HK-2 (cell line): ENCODE measurements around the gene ZCCHC18.

Source experiments
- DNase-seq: peaks from one replicate; pipeline ENCODE4 v3.0.0-alpha.2; 2018; ENCODE audit not compliant: unreplicated experiment

Gene ZCCHC18

DNA sequence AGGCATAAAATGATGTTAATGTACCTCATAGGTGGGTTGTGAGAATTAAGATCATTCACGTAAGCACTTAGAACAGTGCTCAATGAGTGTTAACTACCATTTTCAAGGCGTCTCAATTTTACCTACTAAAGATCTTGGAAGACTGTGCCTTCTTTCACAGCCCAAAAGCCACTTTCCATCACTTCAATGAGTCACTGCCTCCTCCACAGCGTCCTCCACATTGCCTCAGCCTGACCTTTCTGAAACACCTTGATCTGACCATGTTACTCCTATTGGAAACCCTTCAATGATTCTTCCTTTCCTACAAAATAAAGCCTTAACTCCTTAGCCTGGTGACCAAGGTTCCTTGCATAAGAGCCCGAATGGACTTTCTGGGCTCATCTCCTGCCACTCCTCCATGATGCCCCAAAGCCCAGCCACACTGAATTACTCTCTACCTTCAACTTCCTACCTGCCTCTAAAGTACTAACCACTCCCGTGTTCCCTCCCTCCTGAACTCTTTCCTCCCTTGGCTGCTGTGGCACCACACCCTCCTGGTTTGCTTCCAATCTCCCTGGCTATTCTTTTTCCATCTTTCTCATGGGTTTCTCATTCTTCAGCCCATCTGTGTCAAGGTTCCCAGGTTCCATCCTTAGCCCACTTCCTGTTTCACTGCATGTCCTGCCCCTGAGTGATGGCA, 22.4 kb downstream of the ZCCHC18 start:
- DNase-seq = no peak

DNA sequence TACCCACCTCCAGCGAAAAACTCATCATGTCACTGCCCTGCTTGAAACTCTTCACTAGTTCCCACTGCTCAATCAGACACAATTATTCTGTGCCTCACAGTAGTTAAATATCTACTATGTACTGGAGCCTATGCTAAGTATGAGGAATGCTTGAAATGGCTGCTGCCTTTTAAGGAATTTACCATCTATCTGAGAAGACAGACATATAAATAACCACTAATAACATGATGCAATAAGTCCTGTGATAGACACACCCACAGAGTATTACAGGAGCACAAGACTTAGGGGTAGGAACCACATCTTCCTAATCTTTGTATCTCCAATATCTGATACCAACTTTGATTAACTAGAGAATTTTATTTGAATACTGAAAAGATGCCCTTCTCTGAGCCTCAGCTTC, 23.4 kb downstream of the ZCCHC18 start:
- DNase-seq = no peak

DNA sequence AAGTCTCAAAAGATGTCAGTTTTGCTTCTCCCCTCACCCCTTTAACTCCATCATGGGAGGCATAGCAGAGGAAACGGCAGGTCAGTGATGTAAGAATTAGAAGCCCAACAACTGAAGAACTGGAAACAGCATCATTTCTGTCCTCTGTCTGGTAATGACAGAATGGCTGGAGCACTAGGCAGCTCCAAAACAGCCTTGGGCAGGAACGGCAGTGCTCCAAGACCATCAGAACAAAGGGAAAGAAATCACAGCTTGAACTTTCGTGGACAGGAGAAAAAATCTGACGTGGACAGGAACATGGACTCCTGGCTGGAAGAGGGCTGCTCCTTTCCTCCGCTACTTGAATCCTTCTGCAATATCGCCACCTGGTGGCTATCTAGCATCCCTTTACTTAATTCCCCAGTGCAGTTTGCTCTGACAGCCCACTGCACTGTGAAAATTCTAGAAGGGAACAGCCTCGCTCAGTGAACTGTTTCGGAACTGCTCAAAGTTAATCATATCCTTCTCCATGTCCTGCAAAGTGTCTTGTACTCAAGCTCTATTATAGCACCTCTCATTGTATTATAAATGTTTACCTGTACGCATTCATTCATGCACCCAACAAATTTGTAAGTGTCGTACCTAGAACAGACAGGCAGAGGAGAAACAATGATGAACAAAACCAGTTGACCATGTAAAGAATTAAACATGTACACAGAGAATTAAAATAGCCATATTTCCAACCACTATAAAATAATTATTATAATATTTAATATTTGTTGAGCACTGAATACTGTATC, 24.1 kb downstream of the ZCCHC18 start:
- peak; percentile 65 for DNase-seq

DNA sequence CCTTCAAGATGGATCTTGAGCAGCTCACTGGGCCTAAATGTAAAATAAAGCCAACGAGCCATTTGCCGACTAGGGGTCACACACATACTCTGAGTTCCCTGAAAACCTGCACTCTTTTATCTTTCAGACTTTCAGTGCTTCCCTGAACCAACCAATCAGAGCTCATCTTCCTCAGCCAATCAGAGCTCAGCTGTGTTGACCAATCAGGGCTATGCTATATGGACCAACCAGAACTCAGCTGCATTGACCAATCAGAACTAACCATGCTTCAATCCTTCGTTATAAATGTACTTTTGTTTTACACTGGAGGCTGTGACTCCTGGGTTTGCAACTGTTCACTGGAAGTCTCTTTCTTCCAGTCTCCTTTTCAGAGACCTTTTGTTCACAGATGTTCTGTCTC, 25.2 kb downstream of the ZCCHC18 start:
- DNase-seq = no peak

DNA sequence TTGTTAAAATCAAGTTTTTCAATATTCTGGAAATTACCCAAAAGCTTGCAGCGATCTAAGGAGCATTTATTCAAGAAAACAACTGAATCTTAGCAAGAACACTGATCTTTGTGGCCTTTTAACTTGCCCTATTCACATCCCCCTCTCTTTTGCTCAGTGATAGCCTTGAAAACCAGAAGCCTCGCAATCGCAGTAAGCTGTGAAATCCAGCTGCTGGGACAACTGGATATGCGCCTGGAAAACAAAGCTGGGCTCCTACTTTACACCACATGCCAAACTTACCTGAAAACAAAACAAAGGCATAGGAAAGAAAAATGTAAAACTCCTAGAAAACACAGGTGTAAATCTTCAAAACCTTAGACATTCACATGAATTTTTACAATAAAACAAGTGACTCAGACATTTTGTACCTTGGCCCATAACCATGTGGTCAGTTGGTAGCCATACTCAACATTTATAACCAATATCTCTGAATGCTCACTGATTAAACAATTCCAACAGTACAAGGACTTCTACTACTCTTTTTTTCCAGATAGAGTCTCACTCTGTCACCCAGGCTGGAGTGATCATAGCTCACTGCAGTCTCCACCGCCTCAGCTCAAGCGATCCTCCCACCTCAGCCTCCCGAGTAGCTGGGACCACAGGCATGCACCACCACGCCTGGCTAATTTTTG, 28.9 kb downstream of the ZCCHC18 start:
- no peak for DNase-seq

DNA sequence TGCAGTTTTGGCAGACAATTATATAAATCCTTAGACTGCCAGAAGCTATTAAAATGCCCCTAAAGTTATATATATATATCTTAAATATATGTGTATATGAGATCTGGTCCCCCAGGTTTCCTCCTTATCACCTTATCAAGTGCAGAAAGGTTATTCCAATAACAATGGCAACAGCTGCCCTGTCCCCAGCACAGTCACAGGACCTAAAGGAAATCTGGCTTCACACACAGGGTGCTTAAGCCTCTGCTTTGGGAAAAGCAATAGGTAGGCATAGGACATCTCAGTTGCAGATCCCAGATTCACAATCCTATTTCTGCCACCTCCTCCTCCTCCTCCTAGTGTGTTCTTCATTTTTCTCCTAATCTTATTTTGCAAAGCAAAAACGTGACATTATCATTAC, 38.7 kb downstream of the ZCCHC18 start:
- no peak for DNase-seq

DNA sequence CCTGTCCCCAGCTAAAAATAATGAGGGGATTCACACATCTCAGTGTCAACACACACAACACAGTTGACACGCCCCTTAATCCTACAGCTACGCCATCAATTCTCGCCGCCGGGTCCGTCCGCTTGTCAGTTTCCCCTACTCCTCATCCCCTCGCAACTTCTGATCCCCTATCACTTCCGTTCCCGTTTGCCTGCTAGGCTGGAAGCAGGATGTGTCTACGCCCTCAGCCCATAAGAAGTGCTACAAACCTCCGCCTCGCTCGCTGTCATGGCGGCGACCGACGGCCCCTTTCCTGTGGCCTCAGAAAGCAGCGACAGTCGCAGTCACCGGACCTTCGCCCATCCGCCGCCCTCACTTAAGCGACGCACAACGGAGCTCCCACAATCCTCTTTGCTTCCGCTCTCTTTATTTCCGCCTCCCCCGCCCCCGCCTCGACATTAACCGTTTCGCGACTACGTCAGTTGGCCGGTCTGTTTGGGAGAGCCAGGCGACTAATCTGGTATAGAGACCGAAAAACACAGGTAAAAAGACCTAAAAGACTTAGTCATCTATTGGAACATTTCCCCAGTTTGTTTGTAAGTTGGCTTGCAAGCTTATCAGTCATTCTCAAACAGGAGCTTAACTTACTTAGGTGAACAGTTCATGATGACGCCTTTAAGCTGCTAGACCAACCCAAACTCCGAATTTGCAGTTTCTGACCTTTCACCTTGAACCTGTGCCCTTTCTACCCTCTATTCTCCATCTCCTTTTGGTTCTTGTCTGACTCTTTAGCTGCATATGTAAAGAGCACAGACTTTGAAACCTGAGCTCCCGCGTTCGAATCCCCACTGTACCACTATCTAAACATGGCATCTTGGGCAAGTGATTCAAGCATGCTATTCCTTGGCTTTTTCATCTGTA, 44.6 kb downstream of the ZCCHC18 start, which contains the start of gene SLC25A53:
SLC25A53 (minus strand) TSS at position 380 of the 900 bp plus-strand sequence. CDS start 51,752 bp downstream, outside the sequence.
- DNase-seq = peak; percentile 79
